ENCODE measurements around the gene DRGX.

Gene DRGX

GRCh38 chr10:49383853-49384252, 12.0 kb downstream of the DRGX start:
- no peak for DNase-seq (ENCODE audit: extremely low read depth in 1 of 2, low read depth in 1 of 2)

DNA sequence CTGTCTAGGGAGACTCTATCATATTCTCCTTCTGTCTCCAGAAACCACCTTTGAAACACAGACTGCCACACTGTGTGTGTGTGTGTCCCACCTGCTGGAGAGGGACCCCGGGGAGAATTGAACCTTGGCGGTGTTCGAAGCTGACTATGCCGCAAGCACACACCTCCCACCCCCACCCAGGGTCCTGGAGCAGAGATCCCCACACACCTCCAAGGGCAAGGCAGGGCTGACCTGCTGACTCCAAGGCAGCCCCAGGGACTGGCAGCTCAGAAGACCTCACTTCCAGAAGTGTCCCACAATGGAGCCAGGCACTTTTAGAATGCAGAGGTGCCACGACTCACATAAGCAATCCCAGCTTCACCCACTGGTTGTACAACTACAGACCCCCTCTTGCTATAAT, 13.1 kb downstream of the DRGX start:
- no peak for DNase-seq (ENCODE audit: extremely low read depth in 1 of 2, low read depth in 1 of 2)

DNA sequence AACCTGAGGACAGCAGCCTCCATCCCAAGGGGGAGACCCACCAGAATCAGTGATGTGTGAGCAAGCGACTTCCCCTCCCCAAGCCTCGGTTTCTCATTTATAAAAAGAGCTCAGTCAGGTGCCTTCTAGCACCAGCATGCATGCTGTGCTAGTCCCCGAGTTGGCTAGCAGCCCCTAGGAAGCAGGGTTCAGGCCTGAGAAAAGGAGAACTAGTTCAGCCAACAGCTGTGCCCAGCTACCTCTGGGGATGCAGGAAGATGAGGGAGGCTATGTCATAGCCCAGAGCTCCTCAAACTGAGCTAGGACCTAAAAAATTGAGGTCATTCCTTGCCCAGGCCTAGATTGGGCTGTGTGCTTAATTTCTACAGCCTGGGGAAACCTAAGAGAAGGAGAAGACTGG, 13.7 kb downstream of the DRGX start:
- DNase-seq (ENCODE audit: extremely low read depth in 1 of 2, low read depth in 1 of 2) = no peak

DNA sequence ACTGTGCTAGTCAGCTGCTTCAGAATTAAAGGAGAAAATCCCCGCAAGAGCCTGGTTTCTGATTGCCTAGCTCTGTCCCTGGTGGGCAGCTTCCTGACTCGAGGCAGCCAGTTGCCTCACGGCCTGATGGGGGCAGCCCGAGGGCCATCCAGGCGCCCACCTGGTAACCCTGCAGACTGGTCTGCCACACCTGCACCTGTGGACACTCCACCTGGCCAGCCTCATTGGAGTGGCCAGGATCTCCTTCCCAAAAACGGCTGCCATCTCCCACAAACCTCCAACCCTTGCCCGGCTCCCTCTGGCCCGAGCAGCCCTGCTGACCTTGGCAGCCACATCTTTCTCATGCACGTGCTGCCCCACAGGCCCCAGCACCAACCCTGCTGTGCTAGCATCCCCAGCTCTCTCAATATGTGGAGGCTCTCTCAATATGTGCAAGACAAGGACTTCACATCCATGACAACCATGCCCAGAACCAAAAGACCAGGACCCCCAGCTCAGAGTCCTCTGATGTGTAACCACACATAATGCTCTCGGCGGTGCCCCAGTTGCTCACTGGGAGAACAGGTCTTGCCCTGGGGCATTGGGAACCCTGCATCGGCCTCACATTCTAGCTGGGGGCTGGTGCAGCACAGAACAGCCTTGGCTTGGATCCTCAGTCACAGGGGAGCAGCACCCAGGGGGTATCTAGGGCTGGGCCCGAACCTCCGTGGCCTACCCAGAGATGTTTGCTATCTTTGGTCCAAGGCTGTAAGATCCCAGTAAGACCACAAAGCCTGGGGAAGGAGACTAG, 14.6 kb downstream of the DRGX start:
- no peak for DNase-seq (ENCODE audit: extremely low read depth in 1 of 2, low read depth in 1 of 2)

- no peak for DNase-seq (ENCODE audit: extremely low read depth in 1 of 2, low read depth in 1 of 2)
These were observed 16.1 kb downstream of the DRGX start for GRCh38 chr10:49379596-49380410.

DNA sequence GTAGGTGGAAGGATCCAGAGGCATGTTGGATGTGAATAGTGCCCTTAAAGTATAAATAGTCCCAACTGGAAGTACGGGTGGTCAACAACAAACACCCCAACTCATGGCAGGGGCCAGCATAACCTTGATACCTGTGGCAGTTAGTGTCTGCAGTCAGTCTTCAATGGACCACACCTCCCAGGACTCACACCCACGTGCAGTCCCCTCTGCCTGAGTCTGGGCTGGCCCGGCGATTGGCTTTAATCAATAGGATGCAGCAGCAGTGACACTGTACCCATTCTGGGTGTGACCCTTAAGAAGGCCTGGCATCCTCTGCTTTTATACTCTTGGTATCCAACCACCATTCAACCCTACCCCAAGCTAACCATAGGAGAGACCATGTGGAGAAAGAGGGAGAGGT, 18.6 kb downstream of the DRGX start:
- no peak for DNase-seq (ENCODE audit: extremely low read depth in 1 of 2, low read depth in 1 of 2)

DNA sequence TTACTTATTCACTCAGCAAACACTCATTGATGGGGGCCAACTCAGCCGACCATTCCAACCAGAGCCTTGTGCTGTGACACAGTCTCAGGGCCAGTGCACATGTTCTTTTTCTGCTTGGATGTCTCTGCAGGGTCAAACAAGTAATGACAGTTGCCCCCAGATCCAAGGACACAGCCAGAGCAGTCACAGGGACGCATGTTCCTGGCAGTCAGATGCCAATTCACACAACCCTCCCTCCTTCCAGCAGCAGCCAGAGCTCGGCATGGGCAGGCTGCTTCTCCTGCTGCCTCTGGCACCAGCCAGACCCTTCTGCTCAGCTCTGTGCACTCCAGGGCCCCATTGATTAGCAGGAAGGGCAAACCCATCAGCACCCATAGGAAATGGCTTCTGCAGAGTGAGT, 20.3 kb downstream of the DRGX start:
- no peak for DNase-seq (ENCODE audit: extremely low read depth in 1 of 2, low read depth in 1 of 2)

DNA sequence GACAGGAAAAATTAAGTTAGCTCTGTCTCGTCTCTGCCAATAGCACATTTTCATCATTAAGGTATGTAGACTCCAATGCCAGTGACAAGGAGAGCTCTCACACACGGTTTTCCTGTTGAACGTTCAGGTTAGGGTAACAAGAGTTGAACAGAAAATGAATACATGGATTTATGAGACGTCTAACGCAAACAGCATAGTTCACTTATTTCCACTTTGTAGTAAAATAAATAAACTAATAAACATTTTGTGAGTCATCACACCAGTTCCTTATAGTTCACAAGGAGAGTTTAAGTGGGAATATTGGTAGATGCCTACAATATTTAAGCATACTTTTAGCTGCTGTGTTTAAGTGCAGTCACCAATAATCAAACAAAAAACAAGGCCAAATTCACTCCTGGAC, 21.1 kb downstream of the DRGX start:
- no peak for DNase-seq (ENCODE audit: extremely low read depth in 1 of 2, low read depth in 1 of 2)

GRCh38 chr10:49373361-49373760, 22.5 kb downstream of the DRGX start:
- DNase-seq (ENCODE audit: extremely low read depth in 1 of 2, low read depth in 1 of 2) = no peak

DNA sequence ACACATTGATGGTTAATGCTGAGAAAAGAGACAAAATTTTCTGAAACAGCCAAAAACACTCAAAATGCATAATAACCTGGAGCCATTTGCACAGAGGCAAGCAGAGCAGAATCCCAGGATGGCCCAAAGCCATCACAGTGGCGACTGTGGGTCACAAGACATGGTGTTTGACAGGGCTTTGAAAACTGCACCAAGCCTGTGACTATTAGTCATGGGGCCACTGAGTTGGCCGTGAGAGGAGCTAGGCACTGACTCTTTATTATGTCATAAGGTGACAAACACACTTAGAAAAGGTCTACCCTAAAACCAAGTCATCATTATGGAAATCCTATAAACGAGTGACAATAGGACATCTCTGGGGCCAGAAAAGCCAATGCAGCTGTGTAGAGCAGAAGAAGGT, 23.9 kb downstream of the DRGX start:
- DNase-seq (ENCODE audit: extremely low read depth in 1 of 2, low read depth in 1 of 2) = no peak

- DNase-seq (ENCODE audit: extremely low read depth in 1 of 2, low read depth in 1 of 2) = no peak
These were observed 25.4 kb downstream of the DRGX start for GRCh38 chr10:49370326-49371100.

GRCh38 chr10:49369216-49370162, 26.4 kb downstream of the DRGX start:
- DNase-seq (ENCODE audit: extremely low read depth in 1 of 2, low read depth in 1 of 2) = no peak

- no peak for DNase-seq (ENCODE audit: extremely low read depth in 1 of 2, low read depth in 1 of 2)
These were observed 27.6 kb downstream of the DRGX start for GRCh38 chr10:49368256-49368655.

DNA sequence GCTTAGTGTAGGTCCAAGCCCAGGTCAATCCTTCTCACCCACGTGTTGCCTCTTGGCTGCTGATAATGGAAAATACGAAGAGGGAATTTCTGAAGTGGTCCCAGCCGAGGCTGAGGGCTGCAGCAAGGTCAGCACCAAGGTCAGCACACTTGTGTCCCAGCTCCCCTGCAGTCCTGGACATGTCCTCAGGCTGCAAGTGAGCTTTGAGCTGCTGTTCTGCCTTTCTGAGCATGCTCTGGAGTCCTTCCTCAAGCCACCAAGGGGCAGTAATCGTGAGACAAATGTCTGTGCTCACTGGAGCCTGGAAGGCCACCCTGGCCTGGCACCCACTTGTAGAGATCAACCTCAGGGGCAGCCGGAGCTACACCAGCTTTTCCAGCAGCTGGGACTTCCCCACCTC, 28.3 kb downstream of the DRGX start:
- no peak for DNase-seq (ENCODE audit: extremely low read depth in 1 of 2, low read depth in 1 of 2)

DNA sequence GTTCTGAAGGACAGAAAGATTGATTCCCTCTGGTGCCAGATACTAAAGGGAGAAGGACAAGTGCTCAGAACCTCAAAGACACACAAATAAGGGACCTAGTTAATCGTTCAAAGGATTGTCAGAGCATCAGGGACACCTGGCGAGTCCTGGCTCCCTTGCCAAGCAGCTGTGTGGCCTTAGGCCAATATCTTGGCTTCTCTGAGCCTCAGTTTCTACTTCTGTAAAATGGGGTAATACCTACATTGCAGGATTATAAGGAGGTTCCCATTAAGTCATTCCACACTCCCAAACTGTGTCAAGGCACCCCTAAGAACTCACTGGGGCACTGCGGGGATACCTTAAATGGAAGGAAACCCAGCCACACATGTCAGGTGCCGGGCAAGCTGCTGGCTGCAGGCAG, 29.4 kb downstream of the DRGX start:
- DNase-seq (ENCODE audit: extremely low read depth in 1 of 2, low read depth in 1 of 2) = no peak

DNA sequence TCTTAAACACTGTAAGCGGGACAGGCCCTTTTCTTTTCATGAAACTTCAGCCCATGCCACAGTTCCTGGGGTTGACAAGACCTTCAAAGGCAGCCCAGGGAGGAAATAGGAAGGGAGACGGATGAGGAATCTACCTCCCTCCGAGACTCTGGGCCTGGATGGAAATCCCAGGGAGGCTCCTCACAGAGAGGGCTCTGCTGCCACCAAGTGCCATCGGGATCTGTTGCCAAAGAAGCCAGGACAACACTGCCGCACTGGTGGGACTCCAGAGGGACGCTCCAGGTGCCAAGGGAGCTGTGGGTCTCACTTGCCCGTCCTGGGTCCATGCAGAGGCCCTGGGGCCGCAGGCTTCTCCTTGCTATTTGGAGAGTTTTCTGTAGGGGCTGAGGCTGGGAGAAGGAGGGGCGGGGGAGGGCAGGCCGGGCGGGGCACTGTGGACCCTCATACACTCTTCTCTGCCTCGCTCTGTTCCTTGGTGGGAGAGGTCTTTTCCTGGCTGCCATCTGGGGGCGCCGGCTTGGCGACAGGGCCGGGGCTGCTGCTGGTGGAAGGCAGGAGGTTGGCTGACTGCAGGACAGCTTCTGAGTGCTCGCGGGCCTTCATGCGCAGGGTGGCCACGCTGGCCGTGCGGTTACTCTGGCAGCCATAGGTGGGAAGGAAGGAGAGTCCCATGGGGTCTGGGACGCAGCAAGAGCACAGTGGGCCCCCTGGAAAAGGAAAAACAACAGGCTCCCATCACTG, 30.0 kb downstream of the DRGX start:
- DNase-seq (ENCODE audit: extremely low read depth in 1 of 2, low read depth in 1 of 2) = no peak

DNA sequence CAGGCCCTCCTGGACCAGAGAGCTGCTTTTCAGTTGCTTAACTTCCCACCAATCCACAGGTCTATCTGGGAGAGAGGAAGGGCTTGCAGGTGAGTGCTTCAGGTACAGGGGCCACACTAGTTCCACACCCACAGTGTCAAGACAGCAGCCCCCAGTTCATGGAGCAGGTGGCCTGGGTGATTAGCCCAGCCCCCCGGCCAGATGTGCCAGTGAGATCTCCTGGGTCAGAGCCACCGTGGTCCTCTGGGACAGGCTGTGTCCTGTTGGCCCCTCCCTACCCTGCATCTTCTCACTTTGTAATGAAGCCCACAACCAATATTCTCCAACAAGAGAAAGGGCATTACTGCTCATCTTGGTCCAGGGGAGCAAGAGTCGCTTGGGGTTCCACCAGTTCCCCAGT, 30.6 kb downstream of the DRGX start:
- no peak for DNase-seq (ENCODE audit: extremely low read depth in 1 of 2, low read depth in 1 of 2)

GRCh38 chr10:49364747-49365146, 31.1 kb downstream of the DRGX start:
- DNase-seq (ENCODE audit: extremely low read depth in 1 of 2, low read depth in 1 of 2) = no peak

GRCh38 chr10:49364051-49364450, 31.8 kb downstream of the DRGX start:
- DNase-seq (ENCODE audit: extremely low read depth in 1 of 2, low read depth in 1 of 2) = no peak
